DMS79 treated with DMSO at 0.1 percent for 48 hours (cell line): Measurements from ENCODE around the gene ANXA8L1.
"Not testable (repeated sequence)": the region's sequence is repeated elsewhere in the genome, so short reads cannot be mapped to it uniquely, and the experiment has no call there.

Source experiments
- DNase-seq: peaks from one replicate; lab custom pipeline; 2025; lab: John Stamatoyannopoulos, UW

The ANXA8L1 gene

GRCh38 chr10:46375406-46375805, at the start of gene ANXA8L1:
ANXA8L1 (plus strand) TSS chr10:46375776; CDS start chr10:46375852, 76 bp downstream.
- DNase-seq: not testable (repeated sequence)

GRCh38 chr10:46326066-46326465, 49.5 kb upstream of the ANXA8L1 start:
- no peak for DNase-seq

- no peak for DNase-seq
Observed at GRCh38 chr10:46326971-46327370, 48.6 kb upstream of the ANXA8L1 start.

- DNase-seq: no peak
Observed at GRCh38 chr10:46327685-46328084, 47.9 kb upstream of the ANXA8L1 start.

- no peak for DNase-seq
Observed at GRCh38 chr10:46328853-46329689, 46.5 kb upstream of the ANXA8L1 start.

- no peak for DNase-seq
Observed at GRCh38 chr10:46329690-46330016, 45.9 kb upstream of the ANXA8L1 start.

- no peak for DNase-seq
Observed at GRCh38 chr10:46330894-46331293, 44.7 kb upstream of the ANXA8L1 start.

- DNase-seq: not testable (repeated sequence)
Observed at GRCh38 chr10:46365484-46365883, 10.1 kb upstream of the ANXA8L1 start.

GRCh38 chr10:46367209-46367608, 8.4 kb upstream of the ANXA8L1 start:
- not testable (repeated sequence) for DNase-seq

GRCh38 chr10:46367666-46368240, 7.8 kb upstream of the ANXA8L1 start:
- not testable (repeated sequence) for DNase-seq

GRCh38 chr10:46368956-46369355, 6.6 kb upstream of the ANXA8L1 start:
- not testable (repeated sequence) for DNase-seq

- not testable (repeated sequence) for DNase-seq
Observed at GRCh38 chr10:46374410-46374809, 1.2 kb upstream of the ANXA8L1 start.

- DNase-seq: not testable (repeated sequence)
Observed at GRCh38 chr10:46377022-46377421, 1.4 kb downstream of the ANXA8L1 start.

GRCh38 chr10:46377651-46378050, 2.1 kb downstream of the ANXA8L1 start:
- not testable (repeated sequence) for DNase-seq

GRCh38 chr10:46378108-46378507, 2.5 kb downstream of the ANXA8L1 start:
- not testable (repeated sequence) for DNase-seq

- not testable (repeated sequence) for DNase-seq
Observed at GRCh38 chr10:46379233-46379848, 3.8 kb downstream of the ANXA8L1 start.

- not testable (repeated sequence) for DNase-seq
Observed at GRCh38 chr10:46385858-46386257, 10.3 kb downstream of the ANXA8L1 start.

GRCh38 chr10:46386694-46387093, 11.1 kb downstream of the ANXA8L1 start:
- DNase-seq: not testable (repeated sequence)

- DNase-seq: not testable (repeated sequence)
Observed at GRCh38 chr10:46387309-46387902, 11.8 kb downstream of the ANXA8L1 start.

GRCh38 chr10:46391422-46391821, 15.8 kb downstream of the ANXA8L1 start:
- not testable (repeated sequence) for DNase-seq

- DNase-seq: not testable (repeated sequence)
Observed at GRCh38 chr10:46396441-46397279, 21.1 kb downstream of the ANXA8L1 start.

- DNase-seq: not testable (repeated sequence)
Observed at GRCh38 chr10:46397767-46398166, 22.2 kb downstream of the ANXA8L1 start.
